HK-2 (cell line): ENCODE measurements around the gene FIGLA.

Experiments
- DNase-seq: peaks from one replicate; pipeline ENCODE4 v3.0.0-alpha.2; 2018; ENCODE audit not compliant: unreplicated experiment

Gene FIGLA

DNA sequence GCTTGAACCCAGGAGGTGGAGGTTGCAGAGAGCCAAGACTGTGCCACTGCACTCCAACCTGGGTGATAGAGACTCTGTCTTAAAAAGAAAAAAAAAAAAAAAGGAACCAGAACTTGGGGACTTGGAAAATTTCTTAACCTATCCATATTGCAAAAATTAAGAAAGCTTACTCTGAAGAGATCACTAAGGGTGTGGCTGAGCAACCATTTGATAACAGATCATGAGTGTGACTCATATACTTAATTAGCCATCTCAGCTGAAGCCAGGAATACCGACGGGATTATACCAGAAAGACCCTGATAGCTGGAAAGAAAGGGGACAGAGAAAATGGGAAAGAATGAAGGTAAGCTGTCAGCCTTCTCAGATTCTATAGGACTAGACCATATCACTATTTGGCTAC is 15.3 kb downstream of the FIGLA start:
- DNase-seq, result no peak

DNA sequence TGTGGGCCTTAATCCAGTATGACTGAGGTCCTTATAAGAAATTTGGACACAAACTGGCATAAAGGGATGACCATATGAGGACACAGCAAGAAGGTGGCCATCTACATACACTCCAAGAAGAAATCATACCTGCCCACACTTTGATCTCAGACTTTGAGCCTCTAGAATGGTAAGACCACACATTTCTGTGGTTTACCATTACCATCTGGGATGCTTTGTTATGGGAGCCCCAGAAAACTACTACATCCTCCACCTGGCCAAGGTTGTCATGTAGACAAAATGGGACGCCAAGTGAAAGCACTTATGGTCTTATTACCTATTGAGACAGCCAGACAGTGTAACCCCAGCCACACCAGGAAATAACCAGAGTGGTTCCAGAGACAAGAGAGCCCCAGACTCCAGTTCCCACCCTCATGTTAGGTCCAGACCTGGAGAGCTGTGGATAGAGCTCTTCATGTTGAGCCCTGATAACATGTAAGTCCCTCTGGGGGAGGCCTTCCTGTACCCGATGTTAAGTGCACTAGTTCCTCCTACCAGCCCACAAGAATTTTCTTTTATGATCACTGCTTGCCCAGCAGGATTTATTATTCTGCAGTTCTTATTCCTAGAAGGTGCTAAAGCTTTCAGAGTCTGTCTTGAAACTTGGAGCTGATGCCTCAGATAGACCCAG is 17.8 kb downstream of the FIGLA start:
- no peak for DNase-seq

DNA sequence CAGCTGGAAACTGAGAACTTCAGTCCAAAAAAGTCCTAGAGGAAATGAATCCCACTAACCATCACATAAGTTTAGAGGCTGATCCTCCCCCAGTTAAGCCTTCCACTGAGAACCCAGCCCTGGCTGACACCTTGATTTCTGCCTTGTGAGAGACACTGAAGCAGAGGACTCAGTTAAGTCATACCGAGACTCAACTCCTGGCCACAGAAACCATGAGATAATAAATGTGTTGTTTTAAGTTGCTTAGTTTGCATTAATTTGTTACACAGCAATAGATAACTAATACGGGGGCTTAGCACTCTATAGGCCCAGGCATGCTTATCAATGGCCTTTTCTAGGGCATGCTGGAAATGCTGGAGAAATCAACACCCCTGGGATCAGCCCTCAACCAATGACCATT is 19.0 kb downstream of the FIGLA start:
- no peak for DNase-seq

DNA sequence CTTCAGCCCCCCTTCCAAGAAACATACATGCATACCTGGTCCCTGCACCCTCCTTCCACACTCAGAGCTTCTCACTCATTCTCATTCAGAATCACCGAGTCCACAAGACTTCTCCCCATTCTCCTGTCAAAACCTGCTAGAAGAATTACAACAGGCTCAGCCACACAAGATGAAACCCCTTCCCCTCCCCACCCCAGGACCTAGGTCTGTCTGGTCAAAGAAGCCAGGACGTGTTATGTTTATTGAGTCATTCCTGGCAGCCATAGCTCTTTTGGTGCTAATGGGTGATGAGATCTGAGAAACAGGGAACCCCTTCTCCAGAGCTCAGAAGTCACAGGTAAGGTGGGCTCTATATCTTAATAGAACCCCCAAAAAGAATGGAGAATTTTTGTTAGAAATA is 21.0 kb downstream of the FIGLA start:
- DNase-seq, result no peak

DNA sequence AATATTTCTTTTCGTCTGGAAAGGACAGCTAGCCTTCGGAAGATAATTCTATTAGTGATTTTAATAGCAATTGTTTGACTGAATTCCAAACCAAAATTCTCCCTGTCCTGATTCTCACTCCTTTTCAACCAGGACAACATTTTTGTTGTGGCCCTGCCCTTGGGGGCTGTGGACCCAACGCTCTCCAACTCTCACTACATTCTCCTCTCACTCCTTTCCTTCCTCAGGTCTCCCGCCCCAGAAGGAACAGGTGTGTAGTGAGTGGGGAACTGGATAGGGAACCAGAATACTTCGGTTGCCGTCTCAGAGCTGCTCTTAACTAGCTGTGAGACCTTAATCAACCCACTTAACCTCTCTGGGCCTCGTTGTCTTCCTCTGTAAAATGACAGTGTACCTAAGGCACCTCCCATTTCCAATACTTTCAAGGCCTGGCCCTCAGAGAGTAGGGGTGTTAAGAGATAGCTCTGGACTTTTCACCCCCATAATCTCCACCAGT is 21.8 kb downstream of the FIGLA start:
- DNase-seq, result no peak

DNA sequence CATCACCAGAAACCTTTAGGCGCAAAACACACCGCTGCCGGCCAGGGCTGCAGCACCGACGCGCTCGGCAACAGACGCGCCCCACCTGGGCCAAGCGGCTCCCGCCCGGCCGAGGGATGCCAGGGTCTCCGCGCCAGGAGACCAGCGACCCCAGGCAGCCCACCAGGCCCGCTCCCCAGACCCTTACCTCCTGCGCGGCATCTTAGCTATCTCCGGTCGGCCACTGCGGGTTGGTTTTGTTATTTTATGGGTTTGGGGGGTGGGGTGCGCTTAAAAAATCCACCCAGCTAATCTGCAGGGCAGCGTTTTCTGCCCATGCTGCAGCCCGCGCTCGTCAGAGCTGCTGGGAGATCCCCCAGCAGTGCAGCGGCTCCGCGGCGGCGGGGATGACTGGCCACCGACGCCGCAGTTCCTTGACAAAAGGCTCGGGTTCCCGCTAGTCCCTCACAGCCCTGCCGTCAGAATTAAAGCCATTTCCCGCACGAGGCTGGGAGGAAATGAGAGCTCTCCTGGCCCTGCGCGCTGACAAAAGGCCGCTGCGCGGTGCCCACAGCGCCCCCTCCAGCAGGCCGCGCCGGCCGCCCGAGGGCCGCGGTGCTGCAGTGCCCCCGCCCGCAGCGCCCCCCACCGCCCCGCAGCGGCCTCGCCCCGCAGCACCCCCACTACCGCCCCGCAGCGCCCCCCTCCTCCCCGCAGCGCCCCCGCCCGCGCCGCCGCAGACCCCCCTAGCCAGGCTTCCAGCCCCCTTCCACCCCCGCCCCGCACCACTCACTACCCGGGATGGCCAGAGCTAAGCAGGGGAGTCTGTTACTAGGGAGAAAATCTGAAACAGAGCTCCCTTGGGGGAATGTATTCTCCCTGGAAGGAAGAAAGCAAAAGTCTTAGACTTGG is 22.5 kb downstream of the FIGLA start, which contains the start of gene ADD2:
TSS of gene ADD2 (minus strand) at position 502 of the 891 bp plus-strand sequence. CDS start 61,792 bp downstream, outside the sequence.
- DNase-seq, result no peak

DNA sequence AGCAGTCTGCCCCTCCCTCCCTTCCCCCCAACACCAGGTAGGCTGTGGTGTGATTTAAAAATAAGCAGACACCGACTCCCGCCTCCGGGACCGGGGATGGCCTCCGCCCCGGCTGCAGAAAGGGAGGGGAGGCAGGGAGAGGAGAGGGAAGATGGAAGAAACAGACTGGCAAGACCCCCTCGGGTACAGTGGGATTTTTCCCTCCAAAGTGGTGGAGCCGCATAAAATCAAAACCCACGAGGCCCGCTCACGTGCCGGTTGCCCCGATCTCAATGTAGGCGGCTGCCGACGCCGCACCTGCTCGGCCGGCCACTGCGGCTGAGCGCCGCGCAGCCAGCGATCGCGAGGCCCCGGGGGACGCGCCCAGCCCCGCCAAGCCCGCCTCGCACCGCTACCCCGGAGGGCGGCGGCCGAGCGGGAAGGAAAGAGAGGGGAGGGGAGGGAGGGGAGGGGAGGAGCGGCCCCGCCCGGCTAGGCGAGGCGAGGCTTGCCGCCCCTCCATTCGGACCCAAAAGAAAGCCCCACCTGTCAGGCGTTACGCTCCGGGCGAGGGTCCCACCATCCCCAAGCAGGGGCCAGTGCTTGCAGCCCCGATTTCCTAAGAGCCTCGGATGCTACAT is 23.3 kb downstream of the FIGLA start:
- no peak for DNase-seq

DNA sequence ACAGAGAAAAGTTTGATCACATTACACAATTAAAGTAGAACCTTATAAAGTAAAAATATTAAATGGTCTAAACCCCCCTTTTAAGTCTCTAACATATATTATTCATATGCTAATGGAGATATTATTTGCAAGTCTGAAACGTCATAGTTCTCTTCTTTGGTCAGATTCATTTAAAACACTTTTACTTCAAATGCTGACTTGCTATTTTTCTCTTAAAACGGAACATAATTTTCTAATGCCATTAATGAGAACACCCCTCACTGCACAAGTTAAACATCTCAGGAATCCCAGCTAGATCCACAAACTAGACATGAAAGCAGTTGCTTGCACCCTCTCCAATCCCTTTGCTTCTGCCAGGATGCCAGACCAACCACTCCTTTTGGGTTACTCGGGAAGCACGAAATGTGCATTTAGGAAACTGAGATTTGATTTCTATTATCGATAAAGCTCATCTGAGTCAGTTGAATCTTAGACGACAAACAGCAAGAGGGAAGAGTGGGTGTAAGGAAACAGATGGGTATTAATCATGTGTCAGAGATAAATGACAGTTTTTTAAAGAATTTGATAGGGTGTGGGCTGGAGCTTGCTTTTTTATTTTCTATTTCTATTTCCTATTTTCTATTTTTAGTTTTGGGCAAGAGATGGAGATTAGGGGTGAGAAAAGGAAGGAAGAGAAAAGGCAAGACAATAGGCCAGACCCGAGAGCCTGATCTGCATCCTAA is 23.9 kb downstream of the FIGLA start:
- no peak for DNase-seq

DNA sequence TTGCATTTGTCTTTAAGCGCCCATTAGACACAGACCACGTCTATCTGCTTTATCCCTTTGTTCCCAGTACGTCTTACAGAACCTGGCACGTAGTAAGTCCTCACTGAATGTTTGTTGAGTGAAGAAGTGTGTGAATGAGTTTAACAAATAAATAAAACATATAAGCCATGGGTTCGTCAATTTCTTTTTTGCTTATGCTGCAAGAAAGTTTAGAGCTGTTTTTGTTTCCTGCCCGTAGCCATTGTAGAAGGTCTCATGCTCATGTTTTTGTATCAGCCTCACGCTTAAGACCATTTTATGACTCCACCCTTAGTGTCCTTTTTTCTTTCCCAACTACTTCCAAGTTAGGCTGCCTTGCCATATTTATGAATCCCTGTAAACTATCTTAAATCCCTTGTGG is 24.9 kb downstream of the FIGLA start:
- DNase-seq, result no peak

DNA sequence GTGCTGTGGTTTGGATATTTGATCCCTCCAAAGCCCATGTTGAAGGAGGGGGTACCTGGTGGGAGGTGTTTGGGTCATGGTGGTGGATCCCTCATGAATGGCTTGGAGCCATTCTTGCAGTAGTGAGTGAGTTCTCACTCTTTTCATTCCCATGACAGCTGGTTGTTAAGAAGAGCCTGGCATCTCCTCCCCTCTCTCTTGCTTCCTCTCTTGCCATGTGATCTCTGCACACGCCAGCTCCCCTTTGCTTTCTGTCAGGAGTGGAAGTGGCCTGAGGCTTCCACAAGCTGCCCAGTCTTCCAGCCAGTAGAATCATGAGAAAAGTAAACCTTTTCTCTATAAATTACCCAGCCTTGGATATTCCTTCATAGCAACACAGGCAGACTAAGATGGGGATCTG is 31.0 kb downstream of the FIGLA start:
- DNase-seq, result no peak

DNA sequence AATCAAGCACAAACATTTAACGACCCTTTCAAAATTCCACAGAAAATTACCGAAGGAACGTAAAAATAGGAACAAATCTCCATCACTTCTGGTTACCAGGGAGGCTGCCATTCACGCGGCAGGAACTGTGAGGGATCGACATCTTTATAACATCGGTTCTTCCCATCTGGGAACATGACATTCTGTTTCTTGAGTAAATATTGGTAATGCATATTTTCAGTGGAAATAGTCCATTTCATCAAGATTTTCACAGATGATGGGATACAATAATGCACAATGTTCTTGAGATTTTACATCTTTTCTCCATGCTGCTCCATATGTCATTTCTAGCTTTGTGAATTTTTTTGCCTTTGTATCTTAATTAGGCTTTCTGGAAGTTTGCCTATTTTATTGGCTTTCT is 32.5 kb downstream of the FIGLA start:
- no peak for DNase-seq

DNA sequence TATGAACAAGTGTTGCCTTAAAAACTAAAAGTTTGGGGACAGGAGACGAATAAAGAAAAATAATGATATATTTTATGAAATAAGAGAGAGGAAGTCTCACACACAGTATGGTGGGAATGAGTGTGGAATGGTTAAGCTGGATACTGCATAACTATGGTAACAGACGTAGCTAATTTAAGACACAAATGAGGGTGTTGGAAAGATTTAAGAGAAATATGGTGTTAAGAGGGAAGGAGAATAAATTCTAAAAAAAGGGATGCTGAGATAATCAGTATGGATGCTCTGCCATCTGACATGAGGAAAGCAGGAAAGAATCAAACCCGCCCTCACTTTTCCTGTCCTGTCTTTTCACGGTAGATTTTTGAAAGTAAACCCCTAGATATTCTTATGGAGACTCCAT is 33.1 kb downstream of the FIGLA start:
- DNase-seq, result no peak

DNA sequence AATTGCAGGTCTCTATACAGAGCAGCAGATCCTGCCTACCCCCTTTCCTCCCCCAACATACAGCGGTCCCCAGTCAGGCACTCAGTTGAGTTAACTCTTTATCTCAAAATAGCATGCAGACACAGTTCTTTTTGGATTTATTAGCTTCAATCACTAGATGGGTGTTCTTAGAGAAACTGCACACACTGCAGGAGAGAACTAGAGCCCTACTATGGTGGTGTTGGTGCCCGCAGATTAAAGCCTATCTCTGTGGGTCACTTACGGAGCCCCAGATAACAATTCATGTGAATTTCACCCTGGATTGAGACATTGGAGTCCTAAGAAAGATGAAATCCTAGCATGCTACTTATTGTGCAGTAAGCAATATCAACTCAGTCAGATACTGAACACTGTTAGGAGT is 34.3 kb downstream of the FIGLA start:
- no peak for DNase-seq

DNA sequence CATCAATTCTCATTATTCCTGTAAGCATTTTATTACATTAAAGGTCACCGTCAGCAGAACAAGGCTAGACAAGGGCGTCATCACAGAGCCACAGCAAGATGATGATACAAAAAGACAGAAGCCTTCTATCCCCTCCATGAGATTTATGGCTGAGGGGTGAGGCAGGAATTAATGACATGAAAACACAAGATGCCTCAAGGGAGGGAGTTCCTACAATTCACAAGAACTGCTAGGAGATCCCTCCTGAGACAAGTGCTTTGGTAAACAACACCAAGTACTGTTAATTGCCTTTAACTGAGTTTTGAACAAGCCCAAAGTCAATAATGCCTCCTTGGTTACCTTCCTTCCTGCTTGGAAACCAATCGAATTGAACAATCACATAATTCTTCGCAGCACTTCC is 36.5 kb downstream of the FIGLA start:
- no peak for DNase-seq

DNA sequence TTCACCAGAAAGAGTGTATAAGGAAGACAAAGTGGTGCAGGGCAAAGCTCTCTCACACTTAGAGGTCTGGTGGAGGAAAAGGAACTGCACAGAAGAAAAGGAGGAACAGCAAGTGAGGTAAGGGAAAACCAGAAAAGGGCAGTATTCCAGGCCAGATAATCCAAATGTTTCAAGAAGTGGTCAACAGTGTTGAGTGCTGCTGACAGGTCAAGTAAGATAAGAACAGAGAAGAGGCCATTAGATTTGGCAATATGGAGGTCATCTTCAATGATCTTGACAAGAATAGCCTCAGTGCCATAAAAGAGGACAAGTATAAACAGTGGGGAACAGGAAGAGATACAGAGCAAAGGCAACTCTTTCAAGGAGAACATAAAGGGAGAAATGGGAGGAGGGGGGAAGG is 37.4 kb downstream of the FIGLA start:
- no peak for DNase-seq

DNA sequence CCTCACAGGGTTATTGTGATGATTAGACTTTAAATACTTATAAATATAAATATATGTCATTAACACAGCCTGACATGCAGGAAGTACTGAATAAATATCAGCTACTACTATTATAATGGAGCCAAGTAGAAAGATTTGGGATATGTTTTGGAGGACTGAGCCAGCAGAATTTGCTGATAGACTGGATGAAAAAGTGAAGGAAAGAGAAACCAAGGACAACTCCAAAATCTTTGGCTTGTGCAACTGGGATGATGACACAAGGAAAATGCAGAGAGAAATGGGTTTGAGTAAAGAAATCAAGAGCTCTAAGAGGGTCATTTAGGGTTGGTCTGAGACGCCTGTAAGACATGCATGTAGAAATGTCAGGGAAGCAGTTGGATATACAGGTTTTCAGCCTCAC is 38.0 kb downstream of the FIGLA start:
- DNase-seq, result no peak

DNA sequence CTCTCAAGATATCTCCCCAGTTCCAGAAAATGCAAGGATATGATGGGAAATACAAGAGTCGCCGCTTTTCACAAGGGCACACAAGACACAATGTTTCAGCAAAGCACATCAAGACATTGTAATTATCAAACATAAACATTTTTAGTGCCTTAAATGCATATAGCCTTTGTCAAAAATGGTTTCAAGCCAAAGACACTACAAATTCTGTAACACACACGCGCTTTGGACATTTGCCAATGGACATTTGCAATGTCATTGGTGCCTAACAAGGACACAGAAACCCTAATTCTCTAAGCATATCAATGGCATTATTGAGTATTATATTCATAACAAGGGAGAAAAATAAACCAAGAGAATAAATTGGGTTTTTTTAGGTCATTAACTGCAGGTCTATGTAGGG is 38.6 kb downstream of the FIGLA start:
- DNase-seq, result no peak

DNA sequence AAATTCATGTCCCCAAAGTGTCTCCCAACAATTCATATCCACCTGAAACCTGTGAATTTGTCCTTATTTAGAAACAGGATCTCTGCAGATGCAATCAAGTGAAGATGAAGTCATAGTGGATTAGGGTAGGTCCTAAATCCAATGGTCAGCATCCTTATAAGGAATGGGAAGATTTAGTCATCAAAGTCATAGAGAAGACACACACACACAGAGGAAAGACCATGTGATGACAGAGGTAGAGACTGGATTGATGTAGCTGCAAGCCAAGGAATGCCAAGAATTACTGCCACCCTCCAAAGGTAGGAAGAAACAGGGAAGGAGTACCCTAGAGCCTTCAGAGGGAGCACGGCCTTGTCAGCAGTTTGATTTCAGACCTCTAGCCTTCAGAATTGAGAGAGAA is 40.1 kb downstream of the FIGLA start:
- no peak for DNase-seq

DNA sequence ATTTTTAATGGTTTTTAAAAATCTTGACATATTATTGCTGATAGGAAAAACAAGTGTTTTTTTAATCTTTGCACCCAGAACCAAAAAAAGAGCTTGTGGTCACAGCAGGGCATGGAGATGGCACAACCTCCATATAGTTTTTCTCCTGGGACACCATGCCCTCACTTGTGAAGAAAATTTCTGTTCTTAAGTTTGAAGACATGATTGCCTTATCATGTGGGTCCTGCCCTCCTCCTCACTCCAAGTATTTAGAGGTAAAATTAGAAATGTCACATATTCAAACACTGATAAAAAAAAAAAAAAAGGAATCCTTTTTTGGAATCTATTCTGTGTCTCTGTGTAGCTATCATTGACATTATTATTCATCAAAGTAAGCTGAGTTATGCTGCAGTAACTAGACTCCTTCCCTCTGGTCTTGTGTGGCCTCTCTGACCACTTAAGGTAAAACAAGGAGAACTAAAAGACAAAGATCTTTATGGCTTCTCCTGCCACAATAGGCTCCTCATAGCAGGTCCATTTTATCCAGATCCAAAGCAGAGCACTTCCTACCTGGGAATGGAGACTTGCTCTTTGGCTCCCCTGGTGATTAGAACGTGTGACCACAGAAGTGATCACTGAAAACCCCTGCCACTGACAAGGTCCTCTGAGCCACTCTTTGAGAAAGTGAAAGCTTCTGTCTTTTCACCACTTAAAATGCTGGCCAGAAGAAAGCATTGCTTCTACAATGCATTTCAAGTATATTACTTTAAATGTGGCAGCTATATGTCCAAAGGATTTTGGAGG is 42.2 kb downstream of the FIGLA start:
- no peak for DNase-seq

DNA sequence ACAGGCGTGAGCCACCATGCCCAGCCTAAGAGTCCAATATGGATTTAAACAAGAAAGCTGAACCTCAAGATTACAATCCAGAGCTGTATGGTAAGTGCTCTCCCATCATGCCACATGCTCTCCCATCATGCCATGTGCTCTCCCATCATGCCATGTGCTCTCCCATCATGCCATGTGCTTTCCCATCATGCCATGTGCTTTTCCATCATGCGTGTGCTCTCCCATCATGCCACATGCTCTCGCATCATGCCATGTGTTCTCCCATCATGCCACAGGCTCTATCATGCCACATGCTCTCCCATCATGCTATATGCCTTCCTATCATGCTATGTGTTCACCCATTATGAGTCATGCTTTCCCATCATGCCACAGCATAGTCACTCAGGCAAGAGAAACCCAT is 43.2 kb downstream of the FIGLA start:
- DNase-seq, result no peak
